HEK293 (cell line): ENCODE results near the gene ETDC.

Experiments
- CTCF ChIA-PET: fragments of 350-600 bp; formaldehyde crosslinking; extraction: SDS; loops from one replicate; lab custom pipeline; 2021; ENCODE audit warnings: antibody characterized with exemption; lab: Yijun Ruan, JAX
- POLR2A ChIA-PET: fragments of 300-600 bp; formaldehyde crosslinking; extraction: SDS; loops from one replicate; lab custom pipeline; 2020; ENCODE audit warnings: antibody characterized with exemption, inconsistent platforms; lab: Yijun Ruan, JAX
- H3K27ac ChIP-seq: fragments of 200-500 bp; sonication (Bioruptor generic); 2 replicates; pipeline ENCODE4 v1.5.1; 2014; ENCODE audit warnings: low read depth, low read length, control low read depth, inconsistent platforms; ENCODE audit errors: extremely low read depth
- H3K36me3 ChIP-seq, 2 experiments: fragments of 200-500 bp in 1 of 2; sonication (Bioruptor generic) in 1 of 2; 1 replicate in 1 of 2; 2 replicates in 1 of 2; pipeline ENCODE4 v1.5.1; 2014 to 2017; ENCODE audit warnings: inconsistent platforms in 2 of 2, low read length in 2 of 2; ENCODE audit not compliant: control insufficient read depth in 2 of 2, insufficient read depth in 1 of 2
- H3K4me1 ChIP-seq: fragments of 200-500 bp; sonication (Bioruptor generic); 2 replicates; pipeline ENCODE4 v1.5.1; 2014; ENCODE audit warnings: mild to moderate bottlenecking, low read length, inconsistent platforms; ENCODE audit not compliant: control insufficient read depth, insufficient read depth
- H3K4me3 ChIP-seq: 2 replicates; pipeline ENCODE4 v1.5.1; 2011; ENCODE audit warnings: low read depth, mild to moderate bottlenecking, control low read depth, low read length, moderate library complexity
- H3K9me3 ChIP-seq: fragments of 200-500 bp; sonication (Bioruptor generic); 2 replicates; pipeline ENCODE4 v1.5.1; 2014; ENCODE audit warnings: low read depth, low read length, inconsistent platforms; ENCODE audit not compliant: control insufficient read depth, insufficient read depth
- BCL11A ChIP-seq: fragments of 450-650 bp; formaldehyde crosslinking; IDR thresholded peaks from 2 replicates; pipeline ENCODE4 v1.5.1; 2016; ENCODE audit warnings: low read depth, missing biosample characterization, missing genetic modification characterization
- HOXA7 ChIP-seq: sonication (generic); formaldehyde crosslinking; IDR thresholded peaks from 2 replicates; pipeline ENCODE4 v1.8.1; 2022; ENCODE audit warnings: missing genetic modification reagents, borderline replicate concordance
- OSR2 ChIP-seq: fragments of 450-650 bp; formaldehyde crosslinking; IDR thresholded peaks from 2 replicates; pipeline ENCODE4 v1.5.1; 2016; ENCODE audit warnings: missing biosample characterization, missing genetic modification characterization
- SCRT1 ChIP-seq: fragments of 450-650 bp; formaldehyde crosslinking; IDR thresholded peaks from 2 replicates; pipeline ENCODE4 v1.5.1; 2016; ENCODE audit warnings: missing biosample characterization, missing genetic modification characterization, borderline replicate concordance
- SP3 ChIP-seq: fragments of 450-650 bp; formaldehyde crosslinking; IDR thresholded peaks from 2 replicates; pipeline ENCODE4 v1.5.1; 2016; ENCODE audit warnings: missing biosample characterization, missing genetic modification characterization
- ZEB2 ChIP-seq: fragments of 450-650 bp; formaldehyde crosslinking; IDR thresholded peaks from 2 replicates; pipeline ENCODE4 v1.5.1; 2016; ENCODE audit warnings: missing biosample characterization, missing genetic modification characterization
- ZFP3 ChIP-seq: fragments of 450-650 bp; formaldehyde crosslinking; IDR thresholded peaks from 2 replicates; pipeline ENCODE4 v1.5.1; 2016; ENCODE audit warnings: low read depth, missing biosample characterization, missing genetic modification characterization
- ZIC2 ChIP-seq: fragments of 450-650 bp; formaldehyde crosslinking; IDR thresholded peaks from 2 replicates; pipeline ENCODE4 v1.5.1; 2016; ENCODE audit warnings: missing biosample characterization, missing genetic modification characterization
- ZNF112 ChIP-seq: fragments of 450-650 bp; formaldehyde crosslinking; IDR thresholded peaks from 2 replicates; pipeline ENCODE4 v1.5.0; 2017; ENCODE audit warnings: missing biosample characterization, missing genetic modification characterization
- ZNF140 ChIP-seq: fragments of 450-650 bp; formaldehyde crosslinking; IDR thresholded peaks from 2 replicates; pipeline ENCODE4 v1.5.1; 2016; ENCODE audit warnings: missing biosample characterization, missing genetic modification characterization
- ZNF214 ChIP-seq: fragments of 450-650 bp; formaldehyde crosslinking; IDR thresholded peaks from 2 replicates; pipeline ENCODE4 v1.5.1; 2017; ENCODE audit warnings: missing biosample characterization, mild to moderate bottlenecking, missing genetic modification characterization, borderline replicate concordance
- ZNF221 ChIP-seq: fragments of 450-650 bp; formaldehyde crosslinking; IDR thresholded peaks from 2 replicates; pipeline ENCODE4 v1.5.1; 2017; ENCODE audit warnings: missing biosample characterization, missing genetic modification characterization, borderline replicate concordance
- ZNF239 ChIP-seq: fragments of 450-650 bp; formaldehyde crosslinking; IDR thresholded peaks from 2 replicates; pipeline ENCODE4 v1.5.1; 2016; ENCODE audit warnings: missing biosample characterization, missing genetic modification characterization
- ZNF24 ChIP-seq: fragments of 450-650 bp; formaldehyde crosslinking; IDR thresholded peaks from 2 replicates; pipeline ENCODE4 v1.5.1; 2016; ENCODE audit warnings: missing biosample characterization, missing genetic modification characterization
- ZNF394 ChIP-seq: fragments of 450-650 bp; formaldehyde crosslinking; IDR thresholded peaks from 2 replicates; pipeline ENCODE4 v1.5.1; 2016; ENCODE audit warnings: missing biosample characterization, missing genetic modification characterization, mild to moderate bottlenecking, moderate library complexity, borderline replicate concordance
- ZNF488 ChIP-seq: fragments of 450-650 bp; formaldehyde crosslinking; IDR thresholded peaks from 2 replicates; pipeline ENCODE4 v1.5.1; 2016; ENCODE audit warnings: missing biosample characterization, missing genetic modification characterization
- ZNF529 ChIP-seq: fragments of 450-650 bp; formaldehyde crosslinking; IDR thresholded peaks from 2 replicates; pipeline ENCODE4 v1.5.1; 2017; ENCODE audit warnings: missing genetic modification characterization, missing biosample characterization; ENCODE audit not compliant: insufficient replicate concordance
- ZNF549 ChIP-seq: fragments of 450-650 bp; IDR thresholded peaks from 2 replicates; pipeline ENCODE4 v1.5.1; 2018; ENCODE audit warnings: missing biosample characterization, missing genetic modification characterization, mild to moderate bottlenecking, inconsistent platforms, moderate library complexity
- ZNF560 ChIP-seq: fragments of 450-650 bp; formaldehyde crosslinking; IDR thresholded peaks from 2 replicates; pipeline ENCODE4 v1.5.1; 2017; ENCODE audit warnings: missing biosample characterization, missing genetic modification characterization, borderline replicate concordance
- ZNF571 ChIP-seq: fragments of 450-650 bp; formaldehyde crosslinking; IDR thresholded peaks from 2 replicates; pipeline ENCODE4 v1.5.0; 2017; ENCODE audit warnings: missing biosample characterization, missing genetic modification characterization
- ZNF624 ChIP-seq: fragments of 450-650 bp; formaldehyde crosslinking; IDR thresholded peaks from 2 replicates; pipeline ENCODE4 v1.5.1; 2017; ENCODE audit warnings: missing biosample characterization, missing genetic modification characterization
- ZNF629 ChIP-seq: fragments of 450-650 bp; formaldehyde crosslinking; IDR thresholded peaks from 2 replicates; pipeline ENCODE4 v1.5.1; 2017; ENCODE audit warnings: missing biosample characterization, missing genetic modification characterization
- ZNF658 ChIP-seq: fragments of 450-650 bp; formaldehyde crosslinking; IDR thresholded peaks from 2 replicates; pipeline ENCODE4; 2016; ENCODE audit warnings: missing biosample characterization, missing genetic modification characterization
- ZNF664 ChIP-seq: fragments of 450-650 bp; formaldehyde crosslinking; IDR thresholded peaks from 2 replicates; pipeline ENCODE4 v1.5.1; 2016; ENCODE audit warnings: missing biosample characterization, missing genetic modification characterization
- ZNF707 ChIP-seq: fragments of 450-650 bp; formaldehyde crosslinking; IDR thresholded peaks from 2 replicates; pipeline ENCODE4 v1.5.1; 2016; ENCODE audit warnings: missing biosample characterization, missing genetic modification characterization
- ZNF768 ChIP-seq: fragments of 450-650 bp; formaldehyde crosslinking; IDR thresholded peaks from 2 replicates; pipeline ENCODE4 v1.5.1; 2018; ENCODE audit warnings: missing biosample characterization, mild to moderate bottlenecking, missing genetic modification characterization
- ZNF785 ChIP-seq: fragments of 450-650 bp; formaldehyde crosslinking; IDR thresholded peaks from 2 replicates; pipeline ENCODE4 v1.5.1; 2016; ENCODE audit warnings: missing biosample characterization, missing genetic modification characterization
- ZSCAN5A ChIP-seq: fragments of 450-650 bp; formaldehyde crosslinking; IDR thresholded peaks from 2 replicates; pipeline ENCODE4 v1.5.1; 2016; ENCODE audit warnings: missing biosample characterization, missing genetic modification characterization
- TF ChIP-seq, protein P1 (sequence below): fragments of 450-650 bp; formaldehyde crosslinking; IDR thresholded peaks from 2 replicates; pipeline ENCODE4 v1.5.1; 2016; ENCODE audit warnings: missing biosample characterization, missing genetic modification characterization

The ETDC gene

GRCh38 chrX:135273162-135273561 is 36.1 kb upstream of the ETDC start:
- Histone ChIP-seq H3K4me1 (no peaks in the 10 kb centered on the region), H3K4me3 (no peak overlapping the region), H3K27ac (no peak overlapping the region), H3K36me3 (no peaks in the 10 kb centered on the region), H3K9me3 (no peaks in the 10 kb centered on the region; the same call in 1 of the 2 replicates)
- TF ChIP-seq ZSCAN5A (tag by site-specific recombination), result no peak
- TF ChIP-seq ZNF785, result no peak
- no peak for TF ChIP-seq BCL11A (tag by site-specific recombination)
- TF ChIP-seq ZNF112 (tag by site-specific recombination), result no peak
- TF ChIP-seq, protein P1, sequence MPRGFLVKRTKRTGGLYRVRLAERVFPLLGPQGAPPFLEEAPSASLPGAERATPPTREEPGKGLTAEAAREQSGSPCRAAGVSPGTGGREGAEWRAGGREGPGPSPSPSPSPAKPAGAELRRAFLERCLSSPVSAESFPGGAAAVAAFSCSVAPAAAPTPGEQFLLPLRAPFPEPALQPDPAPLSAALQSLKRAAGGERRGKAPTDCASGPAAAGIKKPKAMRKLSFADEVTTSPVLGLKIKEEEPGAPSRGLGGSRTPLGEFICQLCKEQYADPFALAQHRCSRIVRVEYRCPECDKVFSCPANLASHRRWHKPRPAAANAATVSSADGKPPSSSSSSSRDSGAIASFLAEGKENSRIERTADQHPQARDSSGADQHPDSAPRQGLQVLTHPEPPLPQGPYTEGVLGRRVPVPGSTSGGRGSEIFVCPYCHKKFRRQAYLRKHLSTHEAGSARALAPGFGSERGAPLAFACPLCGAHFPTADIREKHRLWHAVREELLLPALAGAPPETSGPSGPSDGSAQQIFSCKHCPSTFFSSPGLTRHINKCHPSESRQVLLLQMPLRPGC, result no peak
- TF ChIP-seq OSR2, result no peak
- TF ChIP-seq ZNF394 (tag by site-specific recombination), result no peak
- no peak for TF ChIP-seq ZNF664 (tag by site-specific recombination)
- TF ChIP-seq ZNF624 (tag by site-specific recombination), result no peak
- TF ChIP-seq ZNF488, result no peak
- TF ChIP-seq ZEB2, result no peak
- no peak for TF ChIP-seq ZNF24 (tag by site-specific recombination)
- TF ChIP-seq ZNF239, result no peak
- TF ChIP-seq ZNF571 (tag by site-specific recombination), result no peak
- CTCF ChIA-PET, result no interaction called here
- POLR2A ChIA-PET, result no interaction called here

DNA sequence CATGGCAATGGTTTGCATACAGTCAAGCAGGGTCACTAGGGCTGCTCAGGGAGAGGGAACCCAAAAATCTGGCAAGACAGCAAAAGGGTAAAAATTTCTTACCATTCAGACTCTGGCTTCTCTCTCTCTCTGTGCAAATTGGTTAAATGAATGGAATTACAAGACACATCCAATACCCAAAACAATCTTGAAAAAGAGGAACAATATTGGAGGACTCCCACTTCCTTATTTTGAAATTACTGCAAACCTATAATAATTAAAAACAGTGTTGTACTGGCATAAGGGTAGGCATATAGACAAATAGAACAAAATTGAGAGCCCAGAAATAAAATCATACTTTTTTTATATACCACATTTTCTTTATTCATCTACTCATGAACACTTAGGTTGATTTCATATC is 33.3 kb upstream of the ETDC start:
- no peak overlapping the region for H3K4me3 ChIP-seq
- CTCF ChIA-PET, result interaction anchor here (0.7 kb wide), 1 partner anchor 1918 kb away, joined by 3 read pairs; no protein-coding TSS in a partner anchor
- H3K27ac ChIP-seq, result no peak overlapping the region
- POLR2A ChIA-PET, result no interaction called here
- no peak for TF ChIP-seq ZNF529
- TF ChIP-seq ZFP3 (tag by site-specific recombination), result no peak
- no peak for TF ChIP-seq ZNF214 (tag by site-specific recombination)
- TF ChIP-seq HOXA7 (CRISPR knock-in tag), result no peak
- TF ChIP-seq ZNF549 (tag by site-specific recombination), result no peak
- TF ChIP-seq ZNF221 (tag by site-specific recombination), result no peak
- no peak for TF ChIP-seq ZNF560
- TF ChIP-seq ZNF768 (tag by site-specific recombination), result no peak
- no peak for TF ChIP-seq ZIC2
- no peak for TF ChIP-seq BCL11A (tag by site-specific recombination)
- TF ChIP-seq ZNF629 (tag by site-specific recombination), result no peak
- TF ChIP-seq SP3 (tag by site-specific recombination), result no peak
- TF ChIP-seq ZNF140 (tag by site-specific recombination), result no peak
- no peak for TF ChIP-seq ZNF707 (tag by site-specific recombination)
- TF ChIP-seq ZNF658 (tag by site-specific recombination), result no peak
- no peak for TF ChIP-seq SCRT1
- no peaks in the 10 kb centered on the region for H3K4me1 ChIP-seq
- no peaks in the 10 kb centered on the region; the same call in 1 of the 2 replicates for H3K9me3 ChIP-seq
- no peaks in the 10 kb centered on the region for H3K36me3 ChIP-seq
